ENCODE data around the gene CYTH3.

- TF ChIP-seq CTCF (IDR thresholded peaks at IDR 0.05) (no peak), POLR2A (IDR thresholded peaks at IDR 0.05) (no peak)
Observed at GRCh38 chr7:6254866-6255265, 17.6 kb downstream of the CYTH3 start.
